ENCODE data around the gene ANKH.

Gene ANKH

DNA sequence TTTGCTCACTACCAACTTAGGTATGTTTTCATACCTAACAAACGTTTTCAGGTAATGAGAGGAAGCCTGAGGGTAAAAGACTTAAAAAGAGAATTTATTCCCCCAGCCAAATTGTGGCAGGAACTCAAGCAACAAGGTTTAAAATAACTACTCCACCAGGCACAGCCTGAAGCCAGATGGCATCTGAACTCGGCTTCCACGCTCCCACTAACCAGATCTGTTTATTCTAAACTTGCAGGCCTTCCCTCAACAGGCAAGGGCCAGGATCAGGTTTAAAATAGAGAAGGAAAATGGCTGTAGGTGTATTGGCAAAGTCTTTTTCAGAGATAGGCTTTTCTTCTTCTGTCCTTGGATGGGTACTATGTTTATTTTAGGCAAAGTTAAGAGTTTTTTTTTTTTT, 117.6 kb downstream of the ANKH start:
- no peak for DNase-seq

DNA sequence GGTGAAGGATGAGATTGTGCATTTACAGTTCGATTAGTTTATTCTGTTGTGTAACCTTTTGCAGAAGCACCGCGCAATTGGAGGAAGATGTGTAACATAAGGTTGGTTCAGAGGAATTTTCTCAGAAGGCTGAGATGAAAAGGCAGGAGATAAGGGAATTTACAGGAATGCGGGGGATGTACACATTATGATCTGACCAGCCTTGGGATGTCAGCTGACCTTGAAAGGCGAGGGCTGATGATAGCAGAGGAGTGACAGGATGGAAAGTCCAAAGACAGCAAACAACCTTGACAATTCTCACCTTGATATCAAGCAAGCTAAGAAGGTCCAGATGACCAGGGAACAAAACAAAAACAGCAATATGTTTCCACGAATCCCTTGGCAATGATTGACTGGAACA, 118.3 kb downstream of the ANKH start:
- DNase-seq, result no peak

DNA sequence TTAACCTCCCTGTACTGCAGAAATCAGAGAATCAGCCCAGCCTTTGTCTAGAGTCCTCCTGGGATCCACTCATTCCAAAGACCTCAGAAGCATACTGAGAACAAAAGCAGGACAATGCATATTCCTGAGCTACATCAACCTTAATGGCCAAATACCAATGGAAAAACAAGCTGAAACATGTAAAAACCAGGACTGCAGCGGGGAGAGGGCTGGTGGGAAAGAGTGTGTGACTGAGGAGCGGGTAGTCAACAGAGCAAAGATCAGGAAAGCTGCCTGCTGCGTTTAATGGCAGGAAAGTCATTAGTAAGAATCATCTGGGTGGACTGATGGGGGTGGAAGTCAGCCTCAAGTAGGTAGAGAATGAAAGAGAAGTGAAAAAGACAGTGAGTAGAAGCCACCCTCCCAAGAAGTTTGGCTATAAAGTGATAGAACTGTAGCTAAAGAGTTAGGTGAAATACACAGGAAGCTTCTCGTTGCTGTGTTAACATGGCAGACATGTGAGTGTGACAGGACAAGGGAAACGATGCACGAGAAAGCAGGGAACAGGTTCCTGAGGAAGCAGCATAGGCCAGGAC, 119.0 kb downstream of the ANKH start:
- DNase-seq, result no peak

DNA sequence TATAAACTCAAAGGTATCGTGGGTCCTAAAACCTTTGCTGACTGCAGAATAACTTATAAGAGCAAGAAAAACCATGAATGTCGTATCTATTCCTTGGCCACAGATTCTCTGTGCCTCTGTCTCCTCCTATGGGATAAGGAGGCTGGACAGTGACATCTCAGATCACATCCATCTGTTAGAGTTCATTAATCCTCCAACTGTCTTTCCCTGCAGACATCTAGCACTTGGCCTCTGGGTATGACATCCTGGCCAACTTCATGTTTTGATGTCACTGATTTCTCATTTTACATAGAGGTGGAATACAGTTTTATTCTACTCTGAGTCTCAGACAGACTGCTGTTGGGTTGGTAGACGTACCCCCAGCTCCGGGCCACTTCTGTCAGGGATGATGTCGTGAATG, 120.9 kb downstream of the ANKH start:
- no peak for DNase-seq

DNA sequence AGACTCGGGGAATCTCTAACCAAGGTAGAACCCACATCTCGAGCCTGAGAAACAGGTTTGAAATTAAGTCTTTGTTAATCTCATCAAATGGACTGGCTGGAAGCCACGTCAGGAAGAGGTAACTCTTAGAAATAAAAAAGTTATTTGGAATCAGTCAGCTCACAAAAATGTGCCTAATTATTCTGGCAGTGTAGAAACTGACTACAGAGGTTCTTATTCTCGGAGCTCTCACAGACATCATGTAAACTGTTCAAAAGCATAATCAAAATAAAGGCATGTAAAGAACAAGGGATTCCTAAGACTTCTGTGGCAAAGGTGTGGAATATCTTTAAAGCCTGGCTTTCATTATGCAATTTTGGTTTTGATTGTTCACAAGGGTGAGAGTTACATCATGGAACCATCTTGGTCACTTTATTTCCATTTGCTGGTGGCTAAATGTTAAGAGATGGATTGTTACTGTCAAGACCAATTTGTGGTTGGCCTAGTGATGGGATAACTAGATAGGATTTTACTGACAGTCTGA, 121.9 kb downstream of the ANKH start:
- DNase-seq, result no peak

DNA sequence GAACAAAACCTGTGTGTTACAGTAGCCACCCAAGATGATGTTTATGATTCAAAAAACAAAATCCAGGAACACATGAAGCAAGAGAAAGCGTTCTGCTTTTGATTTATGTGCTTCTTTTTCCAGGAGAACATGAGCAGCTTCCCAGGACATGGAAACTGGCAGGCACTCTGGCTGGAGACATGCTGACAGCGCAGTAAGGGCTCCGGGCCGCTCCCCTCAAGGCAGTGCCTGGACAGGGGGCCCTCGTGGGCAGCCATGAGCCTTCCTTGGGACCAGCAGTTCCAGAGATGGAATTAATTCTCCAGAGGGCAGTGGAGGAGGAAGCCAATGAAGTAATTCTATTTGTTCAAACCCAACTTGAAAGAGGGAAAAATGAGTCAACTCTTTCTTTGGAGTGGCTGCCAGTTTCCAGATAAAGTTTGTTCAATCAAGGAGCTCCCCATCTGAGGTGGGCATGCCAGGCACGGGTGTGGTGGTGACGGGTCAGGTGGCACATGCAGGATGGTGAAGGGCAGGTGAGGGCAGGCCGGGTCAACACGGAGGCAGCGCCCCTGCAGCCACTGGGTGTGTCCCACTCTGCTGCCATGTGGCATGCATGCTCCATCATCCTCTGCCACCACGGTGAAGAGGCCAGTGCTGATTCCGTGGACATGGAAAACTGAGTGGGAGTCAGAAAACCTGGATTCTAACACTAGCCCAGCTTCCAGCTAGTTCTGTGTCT, 123.2 kb downstream of the ANKH start:
- DNase-seq, result no peak

DNA sequence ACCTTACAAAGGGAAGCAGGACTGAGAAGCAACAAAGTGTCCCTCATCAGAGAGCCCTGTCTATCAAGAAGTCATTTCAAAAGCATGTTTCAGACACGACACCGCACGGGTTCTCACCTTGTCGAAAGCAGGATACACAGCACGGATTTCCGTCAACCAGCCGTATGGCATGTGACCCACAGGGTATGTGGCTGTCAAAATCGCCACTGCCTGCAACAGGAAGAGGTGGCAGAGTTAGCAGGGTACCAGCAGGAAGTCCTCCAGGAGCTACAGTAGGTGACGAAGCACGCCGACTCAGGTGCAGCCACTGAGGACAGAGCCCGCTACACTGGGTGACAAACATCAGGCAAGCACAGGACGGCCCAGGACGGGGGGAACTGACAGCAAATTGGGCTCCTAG, 125.8 kb downstream of the ANKH start:
- peak in 2 of 4 experiments; percentile 4 to 21 for DNase-seq

DNA sequence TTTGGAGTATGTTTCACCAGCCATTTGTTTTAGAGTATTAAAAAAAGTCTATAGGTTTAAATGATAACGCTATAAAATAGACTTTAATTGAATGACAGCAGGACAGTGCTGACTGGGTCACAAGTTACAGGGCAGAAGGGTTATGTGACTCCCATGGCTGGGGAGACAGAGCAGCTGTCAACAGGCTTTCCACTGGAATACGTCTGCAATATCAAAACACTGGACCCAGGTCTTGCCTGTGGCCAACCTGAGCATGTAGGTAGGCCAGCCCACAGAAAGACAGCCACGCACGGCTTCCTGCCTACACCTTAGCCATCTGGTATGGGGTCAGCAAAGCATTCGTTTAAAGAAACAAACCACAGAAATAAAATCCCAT, 126.4 kb downstream of the ANKH start:
- no peak for DNase-seq

DNA sequence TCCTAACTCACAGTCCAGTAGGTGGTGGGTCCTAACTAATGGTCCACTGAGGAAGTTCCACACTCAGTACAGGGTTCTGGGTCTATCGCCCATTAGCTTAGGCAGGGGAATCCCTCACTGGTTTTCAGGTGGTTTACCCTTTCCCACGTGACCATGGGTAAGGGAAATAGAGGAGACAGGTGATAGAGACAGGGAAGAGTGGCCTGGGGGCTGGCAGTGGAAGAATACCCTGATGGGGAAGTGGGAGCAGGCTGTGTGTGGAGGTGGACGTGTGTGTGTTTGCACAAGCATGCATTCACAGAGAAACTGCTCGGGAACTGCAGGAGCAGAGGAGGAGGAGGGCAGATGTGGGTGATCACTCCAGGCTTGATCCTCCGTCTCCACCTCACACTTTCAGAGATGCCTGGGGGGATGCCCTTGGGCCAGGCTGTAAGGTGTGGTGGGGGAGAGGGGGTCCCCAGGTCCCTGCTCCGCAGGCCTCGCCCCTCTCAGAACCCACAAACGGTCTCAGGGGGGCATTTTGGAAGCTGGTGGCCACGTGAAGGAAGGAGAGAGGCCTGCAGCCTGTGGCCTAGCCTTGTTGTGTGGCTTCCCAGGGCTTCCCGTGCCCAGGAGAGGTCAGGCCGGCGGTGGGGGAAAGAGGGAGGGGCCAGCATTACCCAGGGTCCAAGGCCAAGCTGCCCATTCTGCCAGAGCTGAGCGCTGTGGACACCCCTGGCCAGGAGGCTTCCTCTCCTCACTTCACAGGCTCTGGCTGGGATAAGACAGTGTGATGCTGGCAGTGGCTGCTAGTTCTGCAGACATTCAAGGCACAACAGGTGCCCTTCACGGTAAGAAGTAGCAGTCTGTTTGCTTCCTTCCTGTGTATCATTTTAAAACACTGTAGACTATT, 127.0 kb downstream of the ANKH start:
- DNase-seq, result no peak

DNA sequence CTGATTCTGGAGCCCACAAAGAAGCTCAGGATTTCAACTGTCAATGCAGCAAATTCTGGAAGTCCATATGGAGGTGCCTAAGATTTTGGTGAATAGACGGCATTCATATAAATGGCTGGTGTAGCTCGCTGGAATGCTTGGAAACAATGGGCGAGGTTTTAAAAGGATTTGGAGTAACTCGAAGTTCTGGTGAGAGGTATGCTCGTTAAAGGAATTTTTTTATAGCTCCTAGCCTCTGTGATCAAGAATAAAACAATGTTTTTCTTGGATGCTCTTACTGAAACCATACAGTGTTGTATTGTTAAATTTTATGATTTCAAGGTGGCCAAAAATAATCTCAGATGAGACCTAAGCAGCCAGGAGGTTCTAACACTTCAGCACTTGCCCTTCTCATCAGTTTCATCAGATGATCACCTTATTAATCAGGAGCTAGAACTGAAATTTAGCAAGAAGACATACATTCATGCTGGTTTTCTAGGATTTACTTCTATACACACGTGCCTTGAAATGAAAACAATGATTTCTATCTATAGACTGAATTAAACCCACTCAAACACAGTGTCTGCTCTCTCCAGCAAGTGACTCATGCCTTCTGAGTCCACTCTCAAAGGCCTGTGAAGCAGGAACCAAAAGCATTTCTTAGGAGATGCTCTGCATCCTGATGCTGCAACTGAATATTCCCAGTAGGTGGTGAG, 127.8 kb downstream of the ANKH start:
- no peak for DNase-seq

DNA sequence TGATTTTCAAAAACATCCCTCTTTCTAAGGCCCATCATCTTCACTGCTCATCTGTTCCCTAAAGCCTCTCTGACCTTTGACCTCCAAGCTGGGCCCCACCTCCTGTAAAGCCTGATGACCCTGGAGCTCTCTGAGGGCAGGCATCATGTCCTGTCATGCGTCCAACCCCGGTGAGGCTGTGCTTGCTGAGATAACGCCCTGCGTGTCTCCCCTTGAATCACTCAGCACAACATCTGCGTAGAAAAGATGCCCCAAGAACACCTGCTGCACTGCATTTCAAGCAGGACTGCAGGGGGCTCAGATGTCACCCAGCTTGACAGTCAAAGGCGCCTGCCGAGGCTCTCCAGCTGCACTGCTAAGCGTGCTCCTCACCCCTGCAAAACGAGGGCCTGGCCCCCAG, 129.1 kb downstream of the ANKH start:
- DNase-seq, result no peak

DNA sequence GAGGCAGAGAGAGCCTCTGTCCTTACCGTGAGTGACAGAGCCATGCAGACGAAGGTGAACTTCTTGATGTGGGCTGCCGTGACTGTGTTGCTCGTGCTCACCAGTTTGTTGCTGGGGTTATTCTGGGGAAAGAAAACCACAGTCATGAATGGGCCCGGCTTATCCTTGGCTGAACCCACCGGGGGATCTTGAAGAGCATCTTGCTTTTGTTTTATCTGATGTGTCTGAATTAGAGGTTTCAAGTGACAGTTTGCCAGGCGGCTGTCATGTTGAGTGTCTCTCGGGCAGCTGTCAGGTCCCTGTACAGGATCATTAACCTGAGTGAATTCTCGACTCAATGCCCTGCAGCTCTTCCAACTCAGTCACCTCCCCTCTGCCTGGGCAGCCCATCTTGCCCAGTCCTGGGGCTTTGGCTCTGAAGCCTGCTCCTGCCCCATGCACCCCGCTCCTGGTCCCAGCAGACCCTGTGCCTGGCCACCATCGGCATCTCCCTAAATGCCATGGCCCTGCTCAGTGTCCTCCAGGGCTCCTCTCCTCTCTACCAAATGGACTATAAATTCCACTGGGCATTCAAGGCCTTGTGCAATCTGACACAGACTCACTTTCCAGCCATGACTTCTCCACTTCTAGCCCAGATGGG, 129.7 kb downstream of the ANKH start:
- no peak for DNase-seq

DNA sequence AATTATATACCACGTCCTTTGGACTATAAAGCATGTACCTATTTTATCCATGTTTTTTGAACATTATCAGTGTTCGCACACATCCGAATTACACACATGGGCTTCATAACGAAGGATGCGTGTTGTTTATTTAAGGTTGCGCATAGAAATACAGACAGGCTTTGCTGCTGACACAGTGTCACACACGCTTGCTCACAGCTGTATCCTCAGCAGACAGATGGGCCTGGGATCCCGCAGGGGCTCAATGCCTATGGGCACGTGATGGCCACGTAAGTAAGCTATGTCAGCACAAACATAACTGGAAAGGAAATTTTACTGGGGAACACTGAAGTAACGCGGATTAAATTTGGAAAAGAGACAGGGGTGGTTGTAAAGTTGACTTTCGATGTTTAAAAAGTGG, 130.4 kb downstream of the ANKH start:
- no peak for DNase-seq

DNA sequence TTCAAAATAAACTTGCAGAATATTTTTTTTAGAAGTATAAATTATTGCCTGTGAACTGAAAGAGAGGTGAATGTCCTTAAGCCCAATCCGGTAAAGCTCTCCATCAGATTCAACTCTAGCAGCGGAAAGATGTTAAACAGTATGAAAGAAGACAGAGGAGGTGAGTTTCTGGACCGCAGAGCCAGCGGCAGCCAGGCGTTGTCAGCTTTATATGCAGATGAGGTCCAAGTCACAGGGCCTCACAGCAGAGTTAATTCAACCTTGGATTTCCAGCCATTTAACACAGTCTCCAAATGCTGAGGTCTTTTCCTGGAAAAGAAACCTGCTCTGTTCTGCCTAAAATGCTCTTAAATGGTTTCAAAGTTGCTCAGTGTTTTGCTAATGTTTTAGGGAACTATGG, 131.6 kb downstream of the ANKH start:
- no peak for DNase-seq

DNA sequence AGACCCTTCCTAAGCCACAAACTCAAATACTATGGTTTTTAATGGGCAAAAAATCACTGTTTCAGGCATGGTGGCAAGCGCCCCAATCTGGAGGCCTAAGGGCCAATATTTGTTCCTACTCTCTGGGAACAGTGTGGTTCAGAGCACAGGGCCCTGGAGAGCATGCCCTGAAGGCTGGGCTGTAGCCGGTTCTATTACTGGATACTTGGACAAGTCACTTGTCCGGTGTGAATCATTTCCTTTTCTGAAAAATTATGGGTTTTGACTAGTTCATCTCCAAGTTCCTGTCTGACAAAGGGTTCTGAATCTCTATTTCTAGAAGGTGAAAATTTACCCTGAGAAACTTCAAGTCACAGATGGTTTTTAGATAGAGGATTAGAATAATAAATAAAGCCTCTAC, 132.0 kb downstream of the ANKH start:
- DNase-seq, result no peak

DNA sequence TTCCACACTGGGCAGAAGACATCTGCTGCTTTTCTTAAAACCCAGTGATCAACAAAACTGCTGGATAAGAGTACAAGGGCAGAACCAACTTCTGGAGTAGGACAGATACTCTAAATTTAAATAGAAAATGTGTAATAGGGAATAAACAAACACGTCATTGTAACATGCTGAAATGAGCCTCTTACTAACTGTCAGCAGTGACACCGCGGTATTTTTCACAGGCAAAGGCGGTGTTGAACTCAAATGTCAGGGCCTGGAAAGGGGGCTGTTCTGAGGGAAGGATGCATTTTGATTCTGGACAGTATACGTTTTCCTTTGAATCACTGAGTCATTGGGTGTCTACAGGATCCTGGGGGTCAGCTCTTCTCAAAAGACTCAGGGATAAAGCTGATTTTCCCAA, 133.5 kb downstream of the ANKH start:
- no peak for DNase-seq

DNA sequence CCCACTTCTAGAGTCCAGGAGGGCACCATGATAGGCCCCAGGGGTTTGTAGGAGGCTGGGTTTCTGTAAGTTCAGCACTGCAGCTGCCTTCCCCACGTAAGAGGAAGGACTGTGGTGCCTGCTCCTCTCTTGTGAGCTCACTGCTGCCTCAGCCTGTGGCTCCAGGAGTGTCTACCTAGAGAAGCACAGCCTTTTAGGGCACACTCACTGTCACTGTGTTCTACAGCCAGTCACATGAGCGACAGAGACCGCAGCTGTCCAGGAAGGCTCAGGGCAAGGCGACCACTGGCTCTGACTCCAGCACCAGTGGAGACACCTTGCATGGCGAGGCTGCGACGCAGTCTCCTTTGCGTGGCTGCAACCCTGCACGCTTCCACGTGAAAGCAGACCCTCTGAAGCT, 134.3 kb downstream of the ANKH start:
- no peak for DNase-seq

DNA sequence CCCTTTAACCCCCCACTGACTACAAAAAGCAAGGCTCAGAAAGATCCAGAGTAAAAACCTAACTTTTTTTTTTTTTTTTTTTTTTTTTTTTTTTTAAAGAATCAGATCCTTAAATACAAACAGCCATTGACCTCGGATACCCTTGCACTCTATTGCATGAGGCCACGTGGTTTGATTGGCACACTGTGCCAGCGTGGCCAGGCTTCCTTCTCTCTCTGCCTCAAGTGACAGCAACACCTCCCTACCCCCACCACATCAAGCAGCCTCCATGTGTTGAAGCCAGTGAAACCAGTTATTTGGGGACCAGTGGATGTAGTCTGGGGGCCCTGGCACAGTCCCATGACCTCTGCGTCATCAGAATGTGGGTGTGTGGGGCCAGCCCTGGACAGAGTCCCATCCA, 135.6 kb downstream of the ANKH start:
- no peak for DNase-seq

DNA sequence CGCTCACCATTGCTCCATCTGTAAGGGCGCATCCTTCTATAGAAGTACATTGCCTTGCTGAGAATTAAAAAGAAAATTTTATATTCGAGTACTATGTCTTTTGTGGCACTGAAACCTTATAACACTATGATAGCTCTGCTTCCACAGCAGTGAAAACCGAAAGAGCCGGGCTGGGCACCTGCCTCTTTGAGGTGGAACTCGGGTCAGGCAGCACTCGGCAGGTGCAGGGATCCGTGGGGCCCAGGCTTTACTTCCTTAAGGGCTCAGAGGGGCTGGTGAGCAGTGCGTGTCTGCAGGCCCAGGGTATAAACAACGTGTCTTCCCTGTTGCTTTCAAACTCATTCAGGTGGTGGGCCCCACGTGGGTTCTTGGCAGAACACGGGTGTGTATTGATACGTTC, 137.2 kb downstream of the ANKH start:
- DNase-seq, result no peak

DNA sequence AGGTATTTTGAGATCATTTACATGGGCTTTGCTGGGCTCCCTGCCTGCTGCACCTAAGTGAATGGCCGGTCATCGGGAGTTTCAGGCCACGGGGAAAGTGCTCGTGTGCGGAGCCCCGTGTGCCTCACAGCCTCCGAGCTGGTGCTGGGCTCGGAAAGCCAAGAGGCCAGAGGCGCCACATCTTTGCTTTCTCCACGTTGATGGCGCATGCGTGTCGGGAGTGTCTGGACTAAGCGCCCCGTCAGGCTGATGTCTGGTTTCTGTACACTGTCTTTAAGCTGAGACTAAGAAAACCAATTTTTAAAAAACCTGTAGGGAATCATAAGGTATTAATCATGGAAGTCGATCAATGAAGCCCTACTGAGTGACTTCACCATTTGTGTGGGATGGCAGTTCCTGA, 137.9 kb downstream of the ANKH start:
- no peak for DNase-seq

DNA sequence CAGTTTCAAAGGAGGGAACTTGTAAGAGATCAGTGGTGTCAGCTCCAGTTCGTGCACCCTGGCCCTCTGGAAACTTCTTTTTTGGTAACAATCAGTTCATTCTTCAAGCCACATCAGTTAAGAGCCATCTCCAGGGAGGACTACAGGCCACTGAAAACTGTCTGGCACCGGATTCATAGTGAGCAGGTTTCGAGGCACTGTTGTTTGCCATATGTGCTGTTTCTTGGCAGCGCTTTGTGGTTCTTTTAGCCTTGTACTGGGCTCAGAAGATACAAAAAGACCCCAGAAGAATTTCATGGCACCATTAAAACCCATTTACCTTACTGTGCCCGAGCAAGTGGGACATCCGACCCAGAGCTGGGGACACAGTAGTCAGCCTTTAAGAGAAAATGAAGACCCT, 138.6 kb downstream of the ANKH start:
- DNase-seq, result no peak

DNA sequence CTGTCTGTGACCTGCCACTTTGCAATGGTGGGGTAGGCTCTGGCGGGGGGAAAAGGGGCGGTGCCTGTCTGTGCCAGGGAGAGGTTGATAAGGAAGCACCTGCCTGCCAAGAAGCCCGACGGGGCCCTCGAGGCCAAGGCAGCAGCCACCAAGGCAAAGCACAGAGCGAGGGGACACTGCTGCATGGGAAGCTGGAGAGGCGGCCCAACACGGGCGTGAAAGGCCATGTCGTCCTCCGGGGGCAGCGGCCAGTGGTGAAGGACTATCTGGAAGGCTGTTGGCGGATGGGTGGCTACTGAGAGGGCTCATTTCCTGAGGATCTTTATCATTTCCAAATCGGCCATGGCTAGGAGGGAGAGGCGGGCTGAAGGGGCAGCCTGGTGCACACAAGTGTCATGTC, 140.7 kb downstream of the ANKH start:
- DNase-seq, result no peak

DNA sequence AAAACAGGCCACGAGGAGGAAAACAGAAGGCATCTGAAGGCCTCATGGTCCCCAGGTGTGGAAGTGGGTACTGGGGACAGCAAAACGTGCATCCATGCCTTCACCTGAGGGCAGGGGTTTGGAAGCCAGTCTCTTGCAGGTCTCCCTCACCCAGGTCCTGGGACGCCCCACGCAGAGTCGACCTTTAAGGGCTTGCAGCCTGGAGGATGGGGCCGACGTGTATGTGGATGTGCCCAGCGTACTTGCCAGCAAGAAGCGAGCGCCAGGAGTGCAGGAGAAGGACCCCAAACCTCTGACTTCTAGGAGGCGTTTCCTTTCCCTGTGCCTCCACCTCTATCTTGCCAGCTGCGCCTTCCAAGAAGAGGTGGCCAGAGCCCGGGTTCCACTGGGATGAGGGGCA, 141.1 kb downstream of the ANKH start:
- DNase-seq, result no peak

Measured in activated naive CD4-positive, alpha-beta T cell (primary cell).